22Rv1 (cell line): Measurements from ENCODE around the gene EPN2.

ENCODE experiments used
- H3K27ac ChIP-seq: fragments of 450-650 bp; 2 replicates; pipeline ENCODE4 v1.5.1; 2017
- ZFX ChIP-seq: fragments of 450-650 bp; IDR thresholded peaks from 2 replicates; pipeline ENCODE4 v1.6.1; 2017; ENCODE audit warnings: antibody characterized with exemption, borderline replicate concordance
- TF ChIP-seq, protein P1 (sequence below): fragments of 450-650 bp; IDR thresholded peaks from 2 replicates; pipeline ENCODE4 v1.5.1; 2017; ENCODE audit warnings: mild to moderate bottlenecking

The EPN2 gene

GRCh38 chr17:19254651-19255050 is 17.5 kb downstream of the EPN2 start:
- H3K27ac ChIP-seq: no peak overlapping the region
- TF ChIP-seq, protein P1, sequence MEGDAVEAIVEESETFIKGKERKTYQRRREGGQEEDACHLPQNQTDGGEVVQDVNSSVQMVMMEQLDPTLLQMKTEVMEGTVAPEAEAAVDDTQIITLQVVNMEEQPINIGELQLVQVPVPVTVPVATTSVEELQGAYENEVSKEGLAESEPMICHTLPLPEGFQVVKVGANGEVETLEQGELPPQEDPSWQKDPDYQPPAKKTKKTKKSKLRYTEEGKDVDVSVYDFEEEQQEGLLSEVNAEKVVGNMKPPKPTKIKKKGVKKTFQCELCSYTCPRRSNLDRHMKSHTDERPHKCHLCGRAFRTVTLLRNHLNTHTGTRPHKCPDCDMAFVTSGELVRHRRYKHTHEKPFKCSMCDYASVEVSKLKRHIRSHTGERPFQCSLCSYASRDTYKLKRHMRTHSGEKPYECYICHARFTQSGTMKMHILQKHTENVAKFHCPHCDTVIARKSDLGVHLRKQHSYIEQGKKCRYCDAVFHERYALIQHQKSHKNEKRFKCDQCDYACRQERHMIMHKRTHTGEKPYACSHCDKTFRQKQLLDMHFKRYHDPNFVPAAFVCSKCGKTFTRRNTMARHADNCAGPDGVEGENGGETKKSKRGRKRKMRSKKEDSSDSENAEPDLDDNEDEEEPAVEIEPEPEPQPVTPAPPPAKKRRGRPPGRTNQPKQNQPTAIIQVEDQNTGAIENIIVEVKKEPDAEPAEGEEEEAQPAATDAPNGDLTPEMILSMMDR: no peak
- no peak for TF ChIP-seq ZFX

GRCh38 chr17:19255279-19255678 is 18.1 kb downstream of the EPN2 start:
- TF ChIP-seq, protein P1: no peak
- no peak for TF ChIP-seq ZFX

GRCh38 chr17:19258371-19258770 is 21.2 kb downstream of the EPN2 start:
- no peak for TF ChIP-seq ZFX
- TF ChIP-seq, protein P1: no peak
- no peak overlapping the region for H3K27ac ChIP-seq

More at GRCh38 chr17:19255279-19255678, 18.1 kb downstream of the EPN2 start:
- no peak overlapping the region for H3K27ac ChIP-seq

DNA sequence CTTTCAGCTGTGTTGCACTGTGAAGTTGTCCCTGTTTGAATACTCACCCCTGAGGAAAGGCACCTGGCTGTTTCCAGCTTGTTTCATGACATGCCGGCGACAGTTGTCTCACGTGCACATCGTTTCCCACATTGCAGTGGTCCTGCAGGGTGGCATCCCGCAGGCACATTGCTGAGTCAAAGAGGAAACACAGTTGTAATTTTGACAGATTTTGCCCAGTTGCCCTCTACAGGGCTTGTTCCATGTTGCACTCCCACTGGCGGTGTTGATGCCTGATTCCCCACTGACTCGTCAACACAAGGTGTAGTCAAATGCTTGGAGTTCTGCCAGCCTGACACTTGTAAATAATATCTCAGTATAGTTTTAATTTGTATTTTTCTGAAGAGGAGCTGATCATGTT is 23.8 kb downstream of the EPN2 start:
- no peak for TF ChIP-seq ZFX
- TF ChIP-seq, protein P1: peak; percentile 38; the same call in 1 of the 2 replicates
- H3K27ac ChIP-seq: no peak overlapping the region

DNA sequence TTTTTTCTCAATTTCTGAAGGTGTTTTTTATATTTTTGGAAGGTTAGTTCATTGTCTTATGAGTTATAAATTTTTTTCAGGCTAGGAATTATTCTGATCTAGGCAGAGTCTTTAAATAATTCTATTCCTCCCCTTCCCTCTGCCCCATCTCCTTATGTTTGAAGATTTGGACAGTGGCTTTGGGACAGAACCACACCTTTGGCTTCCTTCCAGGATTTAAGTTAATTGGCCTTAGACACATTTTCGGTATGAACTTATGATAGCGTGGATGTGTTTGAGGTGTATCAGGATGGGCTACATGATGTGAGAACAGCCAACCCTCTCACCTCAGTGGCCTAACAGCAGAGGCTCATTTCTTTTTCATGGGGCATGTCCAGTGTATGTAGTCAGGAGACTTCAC is 24.3 kb downstream of the EPN2 start:
- TF ChIP-seq, protein P1: no peak
- no peak for TF ChIP-seq ZFX

DNA sequence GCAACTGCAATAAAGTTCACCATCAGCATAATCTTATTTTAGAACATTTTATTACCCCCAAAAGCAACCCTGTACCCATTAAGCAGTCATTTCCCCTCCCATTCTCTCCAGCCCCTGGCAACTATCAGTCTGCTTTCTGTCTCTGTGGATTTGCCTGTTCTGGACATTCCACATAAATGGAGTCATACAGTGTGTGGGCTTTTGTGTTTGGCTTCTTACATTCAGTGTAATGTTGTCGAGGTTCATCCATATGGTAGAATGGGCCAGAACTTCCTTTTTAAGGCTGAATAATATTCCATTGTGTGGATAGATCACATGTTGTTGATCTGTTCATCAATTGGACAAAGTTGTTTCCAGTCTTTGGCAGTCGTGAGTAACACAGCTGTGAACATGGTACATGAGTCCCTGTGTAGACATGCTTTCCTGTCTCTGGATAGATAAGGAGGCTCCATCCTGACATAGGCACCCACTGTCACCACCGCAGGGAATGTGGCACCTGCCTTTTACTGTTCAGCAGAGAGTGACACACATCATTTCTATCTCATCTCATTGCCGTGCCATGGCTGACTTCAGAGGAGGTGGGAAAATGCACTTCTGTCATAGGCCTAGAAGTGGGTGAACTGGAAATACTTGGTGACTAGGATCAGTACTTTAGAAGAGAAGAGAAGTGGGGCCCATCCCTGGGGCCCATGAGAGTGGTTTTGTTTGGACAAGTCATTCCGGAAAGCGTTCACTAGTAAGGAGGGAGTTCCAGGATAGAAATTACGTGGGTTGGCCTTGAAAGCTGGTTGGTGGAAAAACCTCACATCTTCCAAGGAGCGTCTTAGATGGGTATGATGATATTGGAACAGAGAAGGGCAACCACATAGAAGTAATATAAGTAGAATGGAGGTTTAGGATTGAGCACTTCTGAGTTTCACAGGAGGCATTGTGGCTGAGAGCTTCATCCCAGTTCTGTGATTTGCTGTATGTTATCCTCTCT is 25.8 kb downstream of the EPN2 start:
- no peak for TF ChIP-seq ZFX
- TF ChIP-seq, protein P1: no peak
- no peak overlapping the region for H3K27ac ChIP-seq

More for the DNA sequence above, 24.3 kb downstream of the EPN2 start:
- H3K27ac ChIP-seq: no peak overlapping the region

DNA sequence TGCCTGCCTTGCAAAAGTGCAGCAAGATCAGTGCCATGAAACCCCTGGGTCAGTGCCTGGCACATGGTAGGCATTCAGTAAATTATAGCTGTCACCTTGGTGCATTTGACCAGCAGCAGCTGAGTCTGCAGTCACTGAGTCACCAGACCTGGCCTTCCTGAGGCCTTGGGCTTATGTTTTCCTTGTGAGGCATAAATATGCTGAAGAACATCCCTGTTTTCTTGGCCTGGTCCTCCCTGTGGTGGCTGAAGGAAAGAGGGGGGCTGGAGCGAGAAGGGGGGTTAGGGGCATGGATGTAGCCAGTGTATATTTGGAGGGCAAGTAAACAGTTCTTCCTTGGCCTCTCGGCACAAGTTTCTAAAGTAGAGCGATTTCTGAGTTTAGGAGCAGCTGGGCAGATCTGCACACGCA is 26.5 kb downstream of the EPN2 start:
- H3K27ac ChIP-seq: no peak overlapping the region
- no peak for TF ChIP-seq ZFX
- TF ChIP-seq, protein P1: no peak
